Mononuclear cell (primary cell): ENCODE results near the gene WDR37. TPM values are rescaled to one million over a fixed set of nuclear protein-coding genes. Genes with fewer than 3 reads are reported as not detected.

ENCODE experiments used
- H3K27me3 ChIP-seq: 2 replicates; pipeline ENCODE4 v1.6.0; 2011; ENCODE audit warnings: low read length, control low read depth; ENCODE audit not compliant: insufficient read depth
- H3K4me1 ChIP-seq: 2 replicates; pipeline ENCODE4 v1.5.1; 2011; ENCODE audit warnings: mild to moderate bottlenecking, low read length, control low read depth; ENCODE audit not compliant: insufficient read depth
- H3K4me3 ChIP-seq: 2 replicates; pipeline ENCODE4 v1.5.1; 2011; ENCODE audit warnings: mild to moderate bottlenecking, low read length, moderate library complexity
- H3K9me3 ChIP-seq: 2 replicates; pipeline ENCODE4 v1.5.1; 2011; ENCODE audit warnings: low read depth, mild to moderate bottlenecking, control low read depth, low read length
- total RNA-seq: library from RNA; depleted of rRNA; stranded (reverse); fragments of >200 nt; gene quantifications from one replicate; pipeline ENCODE4 v1.2.3, GENCODE V29; 2012

WDR37 gene
- total RNA-seq, 1 donor: 26.6 TPM

DNA sequence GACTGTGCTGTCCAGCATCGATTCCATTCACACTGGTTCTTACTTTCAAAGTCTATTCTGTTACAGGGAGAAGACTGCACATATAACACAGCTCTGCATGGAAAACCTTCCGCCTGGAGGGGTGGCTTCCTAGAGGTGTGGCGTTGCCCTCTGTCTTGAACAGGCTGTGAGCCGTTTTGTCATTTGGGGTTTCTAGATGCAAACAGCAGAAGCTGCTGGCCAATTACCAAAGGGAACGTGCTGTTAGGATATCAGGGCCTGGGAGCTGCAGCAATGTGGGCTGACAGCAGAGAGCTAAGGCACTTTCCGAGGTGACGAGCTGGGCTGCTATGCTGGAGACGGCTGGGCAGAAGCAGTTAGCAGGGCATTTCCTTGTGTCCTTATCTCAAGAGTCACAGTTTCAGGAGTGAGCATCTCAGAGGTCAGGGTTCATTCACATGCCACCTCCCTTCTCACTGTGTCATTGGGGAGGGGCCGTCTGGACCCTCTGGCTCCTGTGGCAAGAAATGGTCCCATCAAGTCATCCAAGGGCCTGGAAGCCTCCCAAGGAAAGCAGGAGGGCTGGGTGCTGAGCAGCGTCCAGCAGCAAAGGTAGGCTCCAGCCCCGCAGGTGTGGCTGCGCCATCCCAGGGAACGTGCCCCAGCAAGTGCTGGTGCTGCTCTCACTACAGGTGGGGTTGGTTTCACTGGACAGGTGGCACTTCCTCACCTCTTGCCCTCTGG, 106.5 kb downstream of the WDR37 start:
- no peaks in the 10 kb centered on the region for H3K27me3 ChIP-seq
- no peaks in the 10 kb centered on the region for H3K4me1 ChIP-seq
- no peaks in the 10 kb centered on the region for H3K9me3 ChIP-seq
- H3K4me3 ChIP-seq: no peak overlapping the region

GRCh38 chr10:1163204-1163660, 107.0 kb downstream of the WDR37 start:
- Histone ChIP-seq H3K4me1 (no peaks in the 10 kb centered on the region), H3K4me3 (no peak overlapping the region), H3K9me3 (no peaks in the 10 kb centered on the region), H3K27me3 (no peaks in the 10 kb centered on the region)

DNA sequence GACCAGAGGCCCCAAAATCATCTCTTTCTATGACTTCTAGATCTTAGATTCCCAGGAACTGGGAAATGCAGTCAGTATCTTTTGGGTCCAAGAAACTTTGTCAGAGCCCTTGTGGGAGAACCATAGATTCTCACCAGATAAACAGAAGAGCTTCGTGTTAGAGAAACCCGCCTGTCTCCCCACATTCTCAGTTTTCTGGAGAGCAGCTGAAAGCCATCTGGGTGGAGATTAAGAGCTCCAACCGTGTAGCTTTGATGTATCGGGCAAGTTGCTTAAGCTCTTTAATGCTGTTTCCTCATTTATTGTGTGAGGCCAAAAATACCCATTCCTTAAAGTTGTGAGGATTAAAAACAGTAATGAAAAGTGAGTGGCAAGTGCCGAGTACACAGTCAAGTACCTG, 107.6 kb downstream of the WDR37 start:
- no peaks in the 10 kb centered on the region for H3K4me1 ChIP-seq
- H3K4me3 ChIP-seq: no peak overlapping the region
- H3K27me3 ChIP-seq: no peaks in the 10 kb centered on the region
- no peaks in the 10 kb centered on the region for H3K9me3 ChIP-seq

- H3K4me1 ChIP-seq: no peaks in the 10 kb centered on the region
- H3K4me3 ChIP-seq: no peak overlapping the region
- no peaks in the 10 kb centered on the region for H3K9me3 ChIP-seq
Measured at GRCh38 chr10:1166101-1166827, 110.1 kb downstream of the WDR37 start.

GRCh38 chr10:1166828-1167275, 110.7 kb downstream of the WDR37 start:
- no peaks in the 10 kb centered on the region for H3K27me3 ChIP-seq
- H3K4me1 ChIP-seq: no peaks in the 10 kb centered on the region
- H3K9me3 ChIP-seq: no peaks in the 10 kb centered on the region
- no peak overlapping the region for H3K4me3 ChIP-seq

More at GRCh38 chr10:1166101-1166827, 110.1 kb downstream of the WDR37 start:
- no peaks in the 10 kb centered on the region for H3K27me3 ChIP-seq

DNA sequence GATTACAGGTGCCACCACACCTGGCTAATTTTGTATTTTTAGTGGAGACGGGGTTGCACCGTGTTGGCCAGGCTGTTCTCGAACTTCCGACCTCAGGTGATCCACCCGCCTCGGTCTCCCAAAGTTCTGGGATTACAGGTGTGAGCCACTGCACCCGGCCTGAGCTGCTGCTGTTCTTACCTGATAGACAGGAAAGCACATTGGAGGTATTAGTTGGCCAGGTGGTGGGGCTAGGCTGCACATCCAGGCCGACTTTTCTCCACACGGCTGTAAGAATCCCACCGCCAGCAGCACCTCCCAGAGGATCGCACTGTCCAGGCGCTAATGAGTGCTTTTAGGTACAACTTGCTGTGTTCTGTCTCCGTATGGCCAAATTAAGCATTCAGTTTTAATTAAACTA, 112.6 kb downstream of the WDR37 start:
- no peaks in the 10 kb centered on the region for H3K27me3 ChIP-seq
- H3K9me3 ChIP-seq: no peaks in the 10 kb centered on the region
- no peaks in the 10 kb centered on the region for H3K4me1 ChIP-seq
- H3K4me3 ChIP-seq: no peak overlapping the region

DNA sequence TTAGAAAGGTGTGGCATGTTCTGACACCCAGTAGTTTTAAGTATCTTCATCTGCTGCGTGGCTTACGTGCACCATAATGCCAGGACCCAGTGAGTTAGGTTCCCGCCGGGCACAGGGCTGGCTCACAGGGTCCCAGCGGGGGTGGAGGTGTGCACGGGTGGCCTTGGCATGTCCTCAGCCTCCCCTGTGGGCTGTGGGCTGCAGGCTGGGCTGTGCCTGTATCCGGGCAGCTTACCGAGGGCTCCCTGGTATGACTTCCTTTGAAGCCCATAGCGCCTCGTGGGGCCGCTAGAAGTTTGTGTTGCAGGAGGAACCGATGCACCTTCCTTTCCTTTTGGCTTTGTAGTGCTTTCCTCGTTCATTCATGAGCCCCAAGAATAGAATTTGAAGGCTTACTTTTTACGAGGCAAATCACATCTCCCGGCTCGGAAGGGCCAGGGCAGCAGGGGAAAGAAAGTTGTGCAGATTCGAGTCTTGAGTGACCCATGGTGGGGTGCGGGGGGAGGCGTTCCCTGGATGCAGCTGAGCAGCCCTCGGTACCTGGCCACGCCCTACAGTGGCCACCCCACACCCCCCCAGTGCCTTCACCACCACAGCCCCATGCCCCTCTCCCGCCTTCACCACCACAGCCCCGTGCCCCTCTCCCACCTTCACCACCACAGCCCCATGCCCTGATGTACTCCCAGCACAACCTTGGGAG, 113.2 kb downstream of the WDR37 start:
- Histone ChIP-seq H3K4me1 (no peaks in the 10 kb centered on the region), H3K9me3 (no peaks in the 10 kb centered on the region), H3K27me3 (no peaks in the 10 kb centered on the region), H3K4me3 (no peak overlapping the region)

- Histone ChIP-seq H3K4me3 (no peak overlapping the region), H3K4me1 (no peaks in the 10 kb centered on the region), H3K9me3 (no peaks in the 10 kb centered on the region), H3K27me3 (no peaks in the 10 kb centered on the region)
Measured at GRCh38 chr10:1169981-1170866, 114.0 kb downstream of the WDR37 start.

DNA sequence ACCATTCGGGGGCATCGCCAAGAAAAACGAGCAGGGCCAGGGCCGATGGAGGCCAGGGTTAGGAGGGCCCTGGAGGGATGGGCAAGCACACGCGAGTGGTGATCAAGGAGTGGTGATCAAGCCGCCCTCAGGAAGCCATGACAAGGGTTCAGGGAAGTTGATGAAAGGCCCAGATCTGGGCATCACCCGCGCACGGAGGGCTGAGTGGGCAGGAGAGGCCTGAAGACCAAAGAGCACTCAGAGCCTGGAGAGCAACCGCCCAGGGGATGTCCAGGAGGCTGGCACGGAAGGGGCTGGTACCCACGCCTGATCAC, 114.6 kb downstream of the WDR37 start:
- H3K4me1 ChIP-seq: no peaks in the 10 kb centered on the region
- no peaks in the 10 kb centered on the region for H3K9me3 ChIP-seq
- H3K4me3 ChIP-seq: no peak overlapping the region
- H3K27me3 ChIP-seq: no peaks in the 10 kb centered on the region

DNA sequence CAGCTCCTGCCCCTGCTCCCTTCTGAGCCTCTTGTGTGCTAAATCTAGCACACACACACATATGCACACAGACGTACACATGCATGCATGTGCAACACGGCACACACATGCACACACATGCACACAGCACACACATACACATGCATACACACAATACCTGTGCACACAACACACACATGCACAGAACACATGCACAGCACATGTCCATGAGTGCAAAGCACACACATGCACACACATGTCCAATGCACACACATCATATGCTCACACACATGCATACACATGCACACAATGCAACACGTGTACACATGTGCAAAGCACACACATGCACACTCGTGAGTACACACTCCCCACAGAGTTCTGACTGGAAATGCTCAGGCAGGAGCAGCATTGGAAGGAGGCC, 115.0 kb downstream of the WDR37 start:
- Histone ChIP-seq H3K27me3 (no peaks in the 10 kb centered on the region), H3K9me3 (no peaks in the 10 kb centered on the region), H3K4me1 (no peaks in the 10 kb centered on the region), H3K4me3 (no peak overlapping the region)

DNA sequence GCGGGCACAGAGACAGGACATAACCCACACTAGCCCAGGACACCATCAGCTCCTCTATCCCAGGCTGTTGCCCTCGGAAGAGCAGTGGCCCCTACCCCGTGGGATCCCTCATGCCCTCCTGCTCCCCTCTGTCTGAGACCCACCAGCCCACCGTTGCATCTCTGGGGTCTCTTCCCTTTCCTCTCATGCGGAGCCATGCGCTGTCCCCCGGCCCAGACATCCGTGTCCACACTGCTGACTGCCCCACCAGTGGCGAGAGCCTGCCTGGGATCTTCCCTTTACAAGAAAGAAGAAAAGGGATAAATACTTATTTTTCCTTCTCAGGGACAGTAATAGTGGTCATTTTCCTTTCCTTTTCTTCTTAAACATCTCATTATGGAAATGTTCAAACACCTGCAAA, 115.4 kb downstream of the WDR37 start:
- no peaks in the 10 kb centered on the region for H3K9me3 ChIP-seq
- H3K4me1 ChIP-seq: no peaks in the 10 kb centered on the region
- H3K4me3 ChIP-seq: no peak overlapping the region
- no peaks in the 10 kb centered on the region for H3K27me3 ChIP-seq

GRCh38 chr10:1172256-1172984, 116.2 kb downstream of the WDR37 start:
- Histone ChIP-seq H3K4me3 (no peak overlapping the region), H3K27me3 (no peaks in the 10 kb centered on the region), H3K4me1 (no peaks in the 10 kb centered on the region), H3K9me3 (no peaks in the 10 kb centered on the region)

DNA sequence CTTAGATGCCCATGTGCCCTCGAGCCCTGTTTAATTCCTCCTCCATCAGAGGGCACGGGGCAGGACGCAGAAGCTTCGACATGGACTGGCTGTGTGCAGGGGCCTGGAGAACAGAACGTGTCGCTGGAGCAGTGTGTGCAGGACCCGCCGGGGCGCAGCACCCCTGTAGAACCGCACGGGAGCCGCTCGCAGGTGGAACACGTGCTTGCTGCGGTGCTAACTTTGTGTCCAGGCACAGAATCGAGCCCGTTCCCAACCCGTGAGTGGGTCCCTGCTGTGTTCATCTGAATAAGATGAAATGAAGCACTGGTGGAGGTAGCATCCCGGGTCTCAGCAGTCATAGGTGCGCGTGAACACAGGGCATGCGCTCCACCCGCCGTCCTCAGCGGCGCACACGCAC, 116.9 kb downstream of the WDR37 start:
- no peak overlapping the region for H3K4me3 ChIP-seq
- no peaks in the 10 kb centered on the region for H3K4me1 ChIP-seq
- H3K9me3 ChIP-seq: no peaks in the 10 kb centered on the region
- no peaks in the 10 kb centered on the region for H3K27me3 ChIP-seq

- no peaks in the 10 kb centered on the region for H3K9me3 ChIP-seq
- no peaks in the 10 kb centered on the region for H3K27me3 ChIP-seq
- H3K4me3 ChIP-seq: no peak overlapping the region
- no peaks in the 10 kb centered on the region for H3K4me1 ChIP-seq
Measured at GRCh38 chr10:1174022-1174421, 117.8 kb downstream of the WDR37 start.
